Spleen (tissue), 7 donors: Measurements from ENCODE around the gene PLD5.

Experiments
- CTCF ChIP-seq, 11 experiments: fragments of 200-600 bp in 7 of 11; fragments of 450-650 bp in 4 of 11; sonication (generic) in 4 of 11; IDR thresholded peaks in 8 of 11; conservative IDR thresholded peaks in 3 of 11; 1 replicate in 7 of 11; 2 replicates in 4 of 11; pipeline versions ENCODE4 v1.4.0 to v1.8.0; 2016 to 2021; ENCODE audit warnings: antibody characterized with exemption in 11 of 11, inconsistent platforms in 4 of 11, mild to moderate bottlenecking in 1 of 11
- POLR2A ChIP-seq, 3 donors: fragments of 450-650 bp; IDR thresholded peaks; one replicate each; pipeline ENCODE4 v1.5.1; 2017; ENCODE audit warnings: antibody characterized with exemption in 3 of 3, mild to moderate bottlenecking in 1 of 3
- donor health status: DM: no; HTN: no; CAD: no; lungs with moderate emphysema.
- donor health status: DM: no; HTN: no; CAD: no.
- donor health status: DM: no; HTN: no; CAD: no.

GRCh38 chr1:242455052-242455361 lies 69.5 kb downstream of the PLD5 start:
- TF ChIP-seq POLR2A (IDR thresholded peaks at IDR 0.05) (no peak), CTCF (IDR thresholded peaks at IDR 0.05 in 8 of 11, conservative IDR thresholded peaks at IDR 0.05 in 3 of 11) (no peak)
